GM21367 (cell line): Measurements from ENCODE around the gene MTHFS.
"Not testable (repeated sequence)": the region's sequence is repeated elsewhere in the genome, so short reads cannot be mapped to it uniquely, and the experiment has no call there.

Experiments
- ATAC-seq: cut with Tn5 transposase; IDR thresholded peaks from one replicate; pipeline ENCODE4 v1.9.1; 2021; ENCODE audit not compliant: unreplicated experiment

The MTHFS gene

DNA sequence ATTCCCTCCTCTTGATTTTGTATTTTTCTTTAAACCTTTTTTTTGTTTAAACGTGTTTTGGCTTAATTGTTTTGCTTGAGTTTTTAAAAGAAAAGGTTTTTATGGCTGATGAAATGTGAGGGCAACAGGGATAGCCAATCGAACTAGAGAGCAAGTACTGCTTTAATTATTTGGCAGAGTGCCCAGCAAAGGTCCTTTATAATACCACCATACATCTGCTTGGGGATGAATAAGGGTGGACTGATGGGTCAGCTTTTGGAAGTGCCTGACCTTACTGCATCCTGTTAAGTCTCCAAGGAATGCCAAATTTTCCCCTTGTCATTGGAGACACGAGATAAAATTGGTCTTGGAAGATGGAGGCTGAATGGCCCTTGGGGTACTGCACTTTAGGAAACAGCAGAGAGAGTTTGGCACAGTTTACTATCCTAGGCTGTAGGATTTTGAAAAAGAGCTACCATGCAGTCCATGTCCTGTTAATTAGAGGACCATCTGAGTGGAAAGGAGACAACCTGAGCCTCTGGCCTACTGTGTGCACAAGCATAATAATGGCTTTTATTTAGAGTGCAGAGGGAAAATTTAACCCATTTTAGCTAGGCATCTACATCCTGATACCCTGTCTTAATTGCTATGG lies 19.8 kb upstream of the MTHFS start:
- ATAC-seq = no peak

DNA sequence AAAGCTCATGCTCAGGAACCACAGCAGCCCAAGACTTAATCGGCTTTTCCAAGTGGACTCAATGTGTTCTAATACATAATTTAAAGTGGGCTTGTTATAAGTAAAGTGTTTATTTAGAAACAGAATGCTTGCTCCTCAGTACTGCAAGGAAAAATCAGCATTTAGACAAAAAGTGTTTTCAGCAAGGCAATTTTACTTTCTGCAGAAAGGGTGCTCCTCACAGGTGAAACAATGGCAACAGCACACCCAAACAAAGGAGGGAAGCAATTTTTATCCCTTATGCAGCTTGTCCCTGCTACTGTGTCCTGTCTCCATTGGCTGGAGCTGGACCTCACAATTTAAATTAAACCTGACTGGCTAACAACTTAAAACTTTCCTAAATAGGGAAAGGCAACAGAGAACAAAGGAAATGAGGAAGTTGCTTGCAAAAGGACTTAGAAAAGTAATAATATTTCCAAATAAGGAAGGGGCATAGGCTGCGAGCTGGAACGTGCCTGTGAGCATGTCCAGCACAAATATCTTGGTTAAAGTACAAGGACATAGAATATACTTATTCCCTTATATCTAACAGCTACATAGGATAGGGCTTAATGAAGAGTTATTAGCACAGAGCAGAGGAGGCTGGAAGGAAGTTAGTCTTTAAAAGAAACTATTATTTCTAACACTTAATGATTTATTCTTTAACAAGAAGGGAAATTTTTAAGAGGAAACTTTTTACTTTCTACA lies 19.1 kb upstream of the MTHFS start:
- ATAC-seq = not testable (repeated sequence)

DNA sequence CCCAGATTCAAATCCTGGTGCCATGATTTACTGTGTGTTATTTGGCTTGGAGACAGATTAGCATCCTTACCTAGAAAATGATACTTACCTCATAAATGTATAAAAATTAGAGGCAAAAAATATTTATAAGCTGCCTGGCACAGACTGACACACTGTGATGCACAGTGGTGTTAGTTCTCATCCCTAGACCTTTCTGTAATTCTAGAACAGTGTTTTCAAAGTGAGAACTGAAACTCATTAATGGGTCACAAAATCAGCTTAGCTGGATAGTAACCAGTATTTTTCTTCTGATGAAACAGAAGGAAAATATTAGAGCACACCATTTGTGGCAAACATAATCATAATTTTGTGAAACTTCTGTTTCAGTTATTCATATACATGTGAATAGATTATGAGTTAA lies 17.9 kb upstream of the MTHFS start:
- no peak for ATAC-seq

DNA sequence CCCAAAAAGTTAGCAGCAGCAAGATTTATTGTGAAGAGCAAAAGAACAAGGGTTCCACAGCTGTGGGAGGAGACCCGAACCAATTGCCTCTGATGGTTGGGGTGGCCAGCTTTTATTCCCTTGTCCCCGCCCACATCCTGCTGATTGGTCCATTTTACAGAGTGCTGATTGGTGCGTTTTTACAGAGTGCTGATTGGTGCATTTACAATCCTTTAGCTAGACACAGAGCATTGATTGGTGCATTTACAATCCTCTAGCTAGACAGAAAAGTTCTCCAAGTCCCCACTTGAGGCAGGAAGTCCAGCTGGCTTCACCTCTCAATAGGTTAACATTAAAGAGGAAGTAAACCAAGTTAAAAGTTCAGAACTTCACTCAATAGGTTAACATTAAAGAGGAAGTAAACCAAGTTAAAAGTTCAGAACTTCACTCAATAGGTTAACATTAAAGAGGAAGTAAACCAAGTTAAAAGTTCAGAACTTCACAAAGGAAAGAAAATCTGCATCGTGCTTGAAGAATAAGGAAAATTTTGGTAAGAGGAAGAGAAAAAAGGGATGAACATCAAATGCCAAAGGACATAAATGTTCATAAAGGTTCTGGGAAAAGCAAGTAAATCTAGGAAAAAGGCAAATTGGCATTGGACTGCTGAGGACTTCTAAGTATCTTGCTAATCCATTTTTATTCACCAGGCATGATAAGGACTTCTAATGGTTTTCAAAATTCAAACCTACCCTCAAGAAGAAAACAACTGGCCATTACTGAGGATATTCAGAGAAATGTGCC lies 12.9 kb upstream of the MTHFS start:
- peak; percentile 67 for ATAC-seq

DNA sequence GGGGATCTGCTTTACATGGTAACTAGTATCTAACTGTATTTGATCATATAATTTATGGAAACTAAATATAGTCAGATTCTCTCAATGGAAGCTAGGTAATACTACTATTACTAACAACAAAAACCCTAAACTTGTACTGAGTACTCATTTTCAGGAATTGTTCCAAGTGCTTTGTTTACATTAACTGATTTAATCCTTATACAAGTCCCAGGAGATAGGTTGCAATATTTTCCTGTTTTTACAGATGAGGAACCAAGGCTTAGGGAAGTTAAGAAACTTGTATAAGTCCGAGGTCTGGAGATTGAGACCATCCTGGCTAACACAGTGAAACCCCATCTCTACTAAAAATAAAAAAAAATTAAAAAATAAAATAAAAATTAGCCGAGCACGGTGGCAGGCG lies 7.5 kb upstream of the MTHFS start:
- no peak for ATAC-seq

DNA sequence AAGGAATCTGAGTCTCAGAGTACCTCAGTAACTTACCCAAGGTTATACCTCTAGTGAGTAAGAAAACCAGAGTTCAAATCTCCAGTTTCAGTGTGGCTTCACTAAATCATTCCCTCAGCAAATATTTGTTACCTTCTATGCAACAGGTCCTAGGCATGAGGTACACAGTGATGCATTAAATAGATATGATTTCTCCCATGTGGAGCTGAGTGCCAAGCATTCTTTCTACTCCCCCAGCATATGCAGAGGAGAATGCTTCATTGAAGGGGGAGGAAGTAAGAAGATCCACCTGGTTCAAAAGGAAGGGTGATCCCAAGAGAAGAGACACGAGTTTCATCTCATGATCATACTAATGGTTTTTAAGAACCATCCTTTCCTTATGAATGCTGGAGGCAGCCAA lies 6.8 kb upstream of the MTHFS start:
- ATAC-seq = no peak

DNA sequence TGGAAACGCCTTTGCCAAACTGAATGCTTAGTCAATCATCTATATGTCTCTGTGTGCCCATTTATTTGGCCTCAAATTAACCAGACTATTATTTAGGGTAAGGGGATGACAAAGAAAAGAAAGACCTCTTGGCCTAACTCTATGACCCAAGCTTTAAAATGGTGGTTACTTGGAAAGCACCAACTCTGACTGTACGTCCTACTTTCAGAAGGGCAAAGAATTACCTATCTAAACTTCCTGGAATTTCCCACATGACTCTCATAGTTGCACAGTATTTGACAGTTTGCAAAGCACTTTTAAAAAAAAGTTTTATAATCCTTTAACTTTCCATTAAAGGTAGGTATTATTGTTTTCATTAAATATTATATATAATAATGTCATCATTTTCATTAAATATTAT lies 6.3 kb upstream of the MTHFS start:
- no peak for ATAC-seq

DNA sequence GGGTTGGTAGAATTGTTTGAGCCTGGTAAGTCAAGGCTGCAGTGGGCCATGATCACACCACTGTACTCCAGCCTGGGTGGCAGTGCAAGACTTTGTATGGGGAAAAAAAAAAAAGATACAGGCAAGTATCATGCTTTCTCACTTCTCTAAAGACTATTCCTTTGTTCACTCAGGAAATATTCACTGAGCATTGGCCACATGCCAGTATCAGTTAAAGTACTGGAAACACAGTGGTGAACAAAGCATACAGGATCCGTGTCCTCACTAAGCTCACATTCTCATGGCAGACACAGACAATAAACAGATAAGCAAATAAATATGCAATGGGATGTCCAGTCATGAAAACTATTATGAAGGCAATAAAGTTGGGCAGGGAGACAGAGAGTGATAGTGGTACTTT lies 5.1 kb upstream of the MTHFS start:
- ATAC-seq = peak; percentile 43

DNA sequence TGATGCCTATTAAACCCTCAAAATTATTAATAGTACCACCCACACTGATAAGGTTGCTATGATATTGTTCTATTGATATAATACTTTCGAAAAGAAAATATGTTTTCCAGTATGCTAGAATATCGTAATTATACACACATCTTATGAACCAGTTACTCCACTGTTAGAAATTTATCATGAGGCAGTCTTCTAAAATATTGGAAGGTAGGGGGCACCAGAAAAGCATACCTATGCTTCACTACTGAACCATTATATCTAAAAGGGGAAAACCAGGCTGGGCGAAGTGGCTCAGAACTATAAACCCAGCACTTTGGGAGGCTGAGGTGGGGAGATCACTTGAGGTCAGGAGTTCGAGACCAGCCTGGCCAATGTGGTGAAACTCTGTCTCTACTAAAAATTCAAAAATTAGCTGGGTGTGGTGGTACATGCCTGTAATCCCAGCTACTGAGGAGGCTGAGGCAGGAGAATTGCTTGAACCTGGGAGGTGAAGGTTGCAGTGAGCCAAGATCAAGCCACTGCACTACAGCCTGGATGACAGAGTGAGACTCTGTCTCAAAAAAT lies 4.1 kb upstream of the MTHFS start:
- not testable (repeated sequence) for ATAC-seq

DNA sequence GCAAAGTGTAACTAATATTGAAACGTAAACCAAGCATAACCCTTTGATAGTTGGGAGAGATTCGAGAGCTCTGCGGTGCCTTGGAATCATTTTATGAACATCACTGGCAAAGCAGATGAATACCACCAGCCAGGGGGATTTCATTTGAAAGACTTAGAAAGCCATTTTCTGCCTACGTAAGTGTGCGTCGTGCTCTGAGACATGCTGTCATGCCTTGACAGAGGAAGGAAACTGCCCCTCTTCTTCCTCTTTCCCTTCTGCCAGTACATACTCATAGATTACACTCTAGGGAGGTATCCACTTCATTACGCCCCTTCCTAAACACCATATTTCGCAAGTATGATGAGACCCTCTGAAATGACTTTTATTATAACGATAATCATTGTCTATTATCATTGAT lies 3.3 kb upstream of the MTHFS start:
- no peak for ATAC-seq

DNA sequence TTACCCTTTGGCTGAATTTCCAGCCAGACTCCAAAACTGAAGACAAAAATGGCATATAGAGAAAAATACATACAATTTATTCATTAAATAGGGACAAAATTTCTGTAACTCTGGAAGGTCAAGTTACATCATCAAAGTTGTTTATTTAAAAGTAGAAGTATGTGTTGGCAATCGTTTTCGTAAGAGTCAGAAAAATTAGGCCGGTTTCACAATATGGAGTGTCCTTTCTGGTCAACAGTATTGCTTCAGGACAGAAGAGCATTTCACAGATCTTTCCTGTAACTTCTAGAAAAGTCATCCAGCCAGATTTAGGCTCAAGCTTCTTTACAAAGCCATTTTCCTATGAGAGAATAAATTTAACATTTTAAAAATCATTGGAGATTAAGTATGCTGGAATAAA lies 2.0 kb upstream of the MTHFS start:
- not testable (repeated sequence) for ATAC-seq

DNA sequence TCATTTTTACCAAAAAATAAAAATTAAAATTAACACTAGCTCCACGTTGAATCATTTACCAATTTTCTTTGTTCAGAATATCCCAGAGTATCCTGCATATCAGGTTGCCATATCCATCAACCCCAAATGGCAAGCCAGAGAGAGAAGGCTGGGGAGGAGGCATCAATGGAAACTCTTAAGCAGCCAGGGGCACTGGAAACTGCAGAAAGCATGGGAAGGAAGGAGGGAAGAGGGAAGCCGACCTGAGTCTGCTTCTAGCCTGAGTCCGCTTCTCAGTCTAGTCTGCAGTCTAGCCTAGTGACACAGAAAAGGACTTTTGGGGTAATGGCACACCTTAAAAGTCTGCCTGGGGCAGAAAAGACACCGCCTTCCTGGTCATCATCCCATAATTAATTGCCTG lies 1.6 kb upstream of the MTHFS start:
- no peak for ATAC-seq

DNA sequence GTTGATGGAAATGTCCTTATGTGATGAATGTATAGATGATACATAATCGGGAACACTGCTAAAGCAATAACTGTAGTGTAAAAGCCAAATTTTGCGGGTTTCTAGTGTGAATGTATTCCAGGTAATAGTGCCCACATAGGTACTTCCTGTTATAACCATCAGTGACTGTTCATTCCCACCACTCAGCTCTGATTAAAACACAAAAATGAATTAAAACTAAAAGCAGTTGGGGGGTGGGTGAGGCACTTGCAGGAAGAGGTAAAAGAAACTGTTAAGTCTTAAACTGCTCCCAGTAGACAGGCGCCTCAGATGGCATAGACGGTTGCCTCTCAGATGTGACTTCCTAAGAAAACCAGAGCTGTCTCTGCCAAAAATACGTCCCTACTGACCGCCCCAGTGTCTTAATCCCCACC lies 893 bp upstream of the MTHFS start:
- ATAC-seq = no peak

DNA sequence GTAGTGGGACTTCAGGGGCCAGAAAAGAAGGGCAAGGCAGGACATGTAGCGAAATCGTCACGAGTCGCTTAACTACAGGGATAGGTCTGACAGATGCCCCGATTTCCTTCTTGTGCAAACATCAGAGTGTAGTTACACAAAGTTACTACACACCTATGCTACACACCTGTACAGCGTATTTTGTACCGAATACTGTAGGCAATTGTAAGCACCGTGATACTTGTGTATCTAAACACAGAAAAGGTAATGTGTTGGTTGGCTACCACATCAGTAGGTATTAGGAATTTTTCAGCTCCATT lies 515 bp upstream of the MTHFS start:
- ATAC-seq = no peak

DNA sequence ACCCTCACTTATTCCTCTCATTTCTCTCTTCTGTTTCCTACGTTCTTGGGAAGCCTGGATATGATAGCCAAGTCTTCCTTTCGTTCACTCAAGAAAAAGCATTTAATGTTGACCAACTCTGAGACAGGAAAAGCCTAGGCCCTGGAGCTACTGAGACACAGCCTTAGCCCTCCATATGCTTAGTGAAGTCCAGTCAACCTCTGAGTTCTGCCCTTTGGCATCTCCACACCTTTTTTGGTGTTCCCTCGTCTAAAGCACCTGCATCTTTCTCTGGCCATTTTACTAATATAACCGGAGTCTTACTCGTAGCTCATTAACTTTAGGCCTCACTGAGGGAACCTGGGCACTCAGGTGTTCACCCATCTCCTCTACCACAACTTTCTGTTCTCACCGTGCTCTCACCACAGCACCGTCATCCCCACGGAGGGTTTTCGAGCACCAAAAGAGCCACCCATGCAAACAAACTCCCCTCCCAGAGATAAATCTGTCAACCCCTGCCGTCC lies 632 bp downstream of the MTHFS start:
- peak; percentile 19 for ATAC-seq

DNA sequence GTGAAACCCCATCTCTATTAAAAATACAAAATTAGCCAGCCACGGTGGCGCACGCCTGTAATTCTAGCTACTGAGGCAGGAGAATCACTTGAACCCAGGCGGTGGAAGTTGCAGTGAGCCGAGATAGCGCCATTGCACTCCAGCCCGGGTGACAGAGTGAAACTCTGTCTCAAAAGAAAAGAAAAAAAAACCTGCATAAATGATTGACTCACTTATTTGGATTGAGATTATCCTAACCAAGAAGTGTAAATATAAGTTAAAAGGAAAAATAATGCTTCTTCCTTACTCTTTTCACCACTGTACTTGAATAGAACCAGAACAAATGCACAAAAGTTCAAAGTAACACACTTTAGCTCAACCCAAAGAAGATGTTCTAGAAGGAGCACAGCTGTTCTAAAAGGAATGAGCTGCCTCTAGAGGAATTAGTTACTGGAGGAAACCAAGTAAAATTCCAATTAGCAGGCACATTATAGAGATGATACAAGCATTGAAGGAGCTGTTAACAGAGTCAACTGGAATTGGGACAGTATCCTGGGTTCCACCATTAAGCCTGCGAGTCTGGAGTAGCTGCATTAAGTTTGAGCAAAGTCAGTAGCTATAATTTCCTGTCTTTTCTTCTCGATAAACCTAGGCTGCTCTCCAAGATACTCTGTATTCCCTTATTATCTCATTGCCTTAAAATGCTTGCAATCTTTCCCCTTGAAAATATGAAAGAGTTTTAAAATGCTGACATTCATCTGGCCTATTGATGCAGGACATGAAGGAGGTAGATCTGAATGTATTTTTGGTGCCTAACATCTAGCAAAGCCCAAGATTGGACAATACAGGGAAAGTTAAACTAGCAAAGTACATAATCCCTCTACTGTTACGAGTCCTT lies 9.5 kb downstream of the MTHFS start:
- no peak for ATAC-seq

DNA sequence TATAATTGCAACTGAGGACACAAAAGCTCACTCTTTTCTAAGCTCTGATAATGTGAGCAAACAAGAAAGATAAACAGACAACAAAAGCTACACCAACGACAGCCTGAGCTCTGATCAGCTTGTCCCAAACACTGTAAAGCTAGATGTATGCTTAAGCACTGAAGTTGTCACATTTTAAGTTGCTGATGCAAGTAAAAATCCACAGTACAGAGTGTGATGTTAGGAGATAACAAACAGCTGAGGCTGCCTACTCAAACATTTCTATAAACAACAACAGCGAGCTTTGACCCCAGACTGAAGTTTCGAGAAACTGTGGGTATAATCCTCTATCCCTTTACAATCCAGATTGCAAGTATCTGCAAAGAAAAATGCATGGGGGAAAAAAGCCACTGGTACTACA lies 10.7 kb downstream of the MTHFS start:
- no peak for ATAC-seq

DNA sequence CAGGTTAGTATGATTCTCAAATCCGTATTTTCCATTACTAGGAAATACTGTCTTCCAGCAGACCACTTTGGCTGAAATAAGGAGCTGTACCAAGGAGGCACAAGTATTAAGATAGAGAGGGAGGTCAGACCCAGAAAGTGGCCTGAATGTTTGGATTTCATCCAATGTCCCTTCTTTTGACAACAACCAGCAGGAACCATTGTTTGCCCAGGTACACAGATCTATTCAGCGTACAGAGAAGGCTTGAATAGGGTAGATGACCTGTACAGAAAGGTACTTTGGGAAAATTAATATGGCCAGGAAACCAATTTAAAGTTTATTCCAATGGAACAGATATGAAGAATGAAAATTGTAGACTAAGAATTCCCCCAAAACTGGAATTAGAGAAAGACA lies 12.6 kb downstream of the MTHFS start:
- no peak for ATAC-seq

DNA sequence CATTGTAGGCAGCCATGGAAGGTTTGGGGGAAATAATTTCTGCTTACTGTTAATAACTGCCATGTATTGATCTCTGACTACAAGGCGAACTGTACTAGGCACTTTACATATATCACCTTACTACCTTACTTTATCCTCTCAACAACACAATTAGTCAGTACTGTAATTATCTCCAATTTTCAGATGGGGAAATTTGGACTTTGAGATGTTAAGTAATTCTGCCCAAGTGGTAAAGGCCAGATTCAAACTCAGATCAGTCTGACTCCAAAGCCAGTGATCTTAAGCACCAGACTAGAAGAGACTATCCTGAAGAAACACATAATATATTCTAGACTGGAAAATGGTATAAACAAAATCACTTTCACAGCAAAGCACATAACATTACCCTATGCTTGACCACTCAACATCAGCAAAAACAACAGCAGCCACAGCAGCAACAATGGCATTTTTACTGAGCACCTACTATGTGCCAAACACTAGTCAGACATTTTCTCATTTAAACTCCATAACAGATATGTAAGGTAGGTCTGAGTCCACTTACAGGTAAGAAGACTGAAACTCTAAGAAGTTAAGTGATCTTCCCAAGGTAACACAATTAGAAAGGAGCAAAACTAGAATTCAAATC lies 13.1 kb downstream of the MTHFS start:
- no peak for ATAC-seq

DNA sequence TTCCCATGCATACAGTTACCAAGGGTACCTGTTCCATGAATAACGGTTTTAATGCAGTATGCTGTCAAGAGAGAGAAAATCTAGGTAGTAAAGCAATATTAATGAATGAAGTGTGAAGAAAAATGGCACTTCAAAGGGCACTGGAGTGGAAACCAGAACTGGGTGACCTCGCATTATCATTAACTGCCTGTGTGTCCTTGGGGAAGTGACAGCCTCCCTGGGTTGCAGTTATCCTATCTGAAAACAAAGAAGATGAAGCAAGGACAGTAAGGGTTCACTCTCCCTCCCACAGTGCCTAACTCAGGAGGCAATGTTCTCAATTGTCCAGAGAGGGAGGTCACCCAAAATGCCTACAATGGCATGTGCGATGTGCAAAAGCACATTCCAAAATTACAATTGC lies 15.1 kb downstream of the MTHFS start:
- ATAC-seq = no peak
